HS-27A (cell line): ENCODE measurements around the gene FGF16.
"Not testable (repeated sequence)": the region's sequence is repeated elsewhere in the genome, so short reads cannot be mapped to it uniquely, and the experiment has no call there.

Source experiments
- DNase-seq: peaks from one replicate; pipeline ENCODE4 v3.0.0-alpha.2; 2012; ENCODE audit warnings: low read depth, missing footprints

FGF16 gene

DNA sequence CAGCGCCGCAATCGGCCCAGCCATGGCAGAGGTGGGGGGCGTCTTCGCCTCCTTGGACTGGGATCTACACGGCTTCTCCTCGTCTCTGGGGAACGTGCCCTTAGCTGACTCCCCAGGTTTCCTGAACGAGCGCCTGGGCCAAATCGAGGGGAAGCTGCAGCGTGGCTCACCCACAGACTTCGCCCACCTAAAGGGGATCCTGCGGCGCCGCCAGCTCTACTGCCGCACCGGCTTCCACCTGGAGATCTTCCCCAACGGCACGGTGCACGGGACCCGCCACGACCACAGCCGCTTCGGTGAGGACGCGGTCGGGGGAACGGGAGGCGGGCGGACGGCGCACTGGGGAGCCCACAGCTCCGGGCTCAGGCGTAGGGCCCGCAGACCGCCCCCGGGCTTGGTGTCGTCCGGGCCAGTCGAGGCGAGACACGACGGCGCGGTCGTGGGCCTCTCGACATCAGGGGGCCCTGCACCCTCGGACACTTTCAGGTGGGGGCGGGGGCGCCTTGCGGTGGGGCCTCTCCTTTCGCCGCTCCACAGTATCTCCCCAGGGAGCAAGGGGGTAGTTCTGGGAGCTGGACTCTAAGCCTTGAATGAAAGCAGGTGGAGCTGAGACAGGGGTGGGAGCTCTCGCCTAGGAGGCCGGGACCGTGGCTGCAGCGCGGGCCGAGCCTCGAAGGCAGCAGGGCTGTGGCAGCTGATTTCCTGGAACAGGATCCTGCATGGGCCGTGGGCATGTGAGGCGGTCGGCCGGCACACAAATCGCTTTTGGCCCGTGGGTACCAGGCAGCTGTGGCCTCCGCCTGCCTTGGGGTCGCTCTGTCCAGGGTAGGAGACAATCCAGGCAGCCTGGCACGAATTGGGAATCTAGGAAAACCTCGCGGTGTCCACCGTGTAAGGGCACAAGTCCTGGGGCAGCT, 722 bp downstream of the FGF16 start:
- no peak for DNase-seq

GRCh38 chrX:77450415-77450814, 3.2 kb downstream of the FGF16 start:
- DNase-seq = no peak

- DNase-seq = no peak
Observed at GRCh38 chrX:77450996-77451395, 3.8 kb downstream of the FGF16 start.

DNA sequence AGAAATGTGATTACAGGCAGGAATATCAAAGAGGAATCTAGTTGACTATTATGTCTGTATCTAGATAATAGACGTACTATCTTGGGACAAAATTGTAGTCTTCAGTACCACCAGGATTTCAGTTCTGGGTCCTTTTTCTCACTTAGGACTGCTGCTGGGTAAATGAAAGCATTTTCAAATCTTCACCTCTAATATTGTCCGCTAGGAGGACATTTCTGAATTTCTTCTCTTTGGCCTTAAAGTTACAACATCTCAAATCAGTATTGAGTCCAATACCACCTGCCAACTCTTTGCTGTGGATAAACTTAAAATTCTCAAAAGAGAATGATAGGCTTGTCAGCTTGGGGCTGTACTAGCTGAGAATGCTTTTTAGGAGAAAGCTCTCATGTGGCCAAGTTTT, 6.0 kb downstream of the FGF16 start:
- no peak for DNase-seq

DNA sequence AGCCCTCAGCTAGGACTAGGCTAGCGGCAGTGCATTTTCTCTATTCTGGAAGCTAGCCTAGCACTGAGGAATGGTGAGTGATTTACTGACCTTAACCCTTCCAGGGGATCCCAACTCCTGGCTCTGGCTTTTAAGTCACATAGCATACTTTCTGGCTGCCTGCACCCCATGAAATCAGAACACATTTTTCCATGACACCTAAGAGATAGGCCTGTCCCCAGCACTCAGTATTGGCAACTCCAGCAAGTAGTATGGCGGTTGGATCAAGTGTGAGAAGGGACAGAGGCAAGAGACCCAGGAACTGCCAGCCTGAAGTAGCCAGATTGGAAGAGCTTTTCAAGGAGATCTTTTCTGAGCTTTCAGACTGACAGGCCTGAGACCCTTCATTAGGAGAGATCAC, 8.2 kb downstream of the FGF16 start:
- DNase-seq = no peak

GRCh38 chrX:77484045-77484444, 36.9 kb downstream of the FGF16 start:
- no peak for DNase-seq

DNA sequence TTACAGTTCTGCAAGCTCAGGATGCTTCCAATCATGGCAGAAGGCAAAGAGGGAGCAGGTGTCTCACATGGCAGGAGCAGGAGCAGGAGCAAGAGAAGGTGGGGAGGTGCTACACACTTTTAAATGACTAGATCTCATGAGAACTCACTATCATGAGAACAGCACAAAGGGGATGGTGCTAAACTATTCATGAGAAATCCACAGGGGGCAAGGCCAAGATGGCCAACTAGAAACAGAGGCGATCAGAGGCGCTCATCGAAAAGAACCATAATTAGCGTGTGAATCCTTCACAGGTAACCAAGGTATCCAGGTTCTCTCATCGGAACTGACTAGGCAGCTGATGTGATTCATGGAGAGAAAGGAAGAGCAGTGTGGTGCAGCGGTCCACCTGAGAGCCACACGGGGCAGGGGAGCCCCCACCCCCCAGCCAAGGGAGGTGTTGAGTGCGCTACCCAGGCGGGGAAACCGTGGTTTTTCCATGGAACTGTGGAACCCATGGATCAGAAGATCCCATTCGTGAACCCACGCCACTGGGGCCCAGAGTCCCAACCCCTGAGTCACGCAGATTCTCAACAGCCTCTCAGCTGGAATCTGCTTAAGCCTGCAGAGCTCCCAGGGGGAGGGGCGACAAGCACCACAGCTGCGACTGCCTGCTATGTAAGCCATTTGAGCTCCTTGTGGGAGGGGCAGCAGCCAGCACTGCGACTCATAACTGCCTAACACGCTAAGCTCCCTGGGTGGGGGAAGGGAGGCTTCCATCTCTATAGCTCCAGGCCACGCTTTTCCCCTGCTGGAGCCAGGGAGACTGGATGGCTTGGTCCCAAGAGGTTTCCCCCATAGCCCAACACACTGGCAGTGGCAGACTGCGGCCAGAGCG, 46.7 kb downstream of the FGF16 start:
- DNase-seq = peak; percentile 41

- DNase-seq = not testable (repeated sequence)
Observed at GRCh38 chrX:77500164-77500563, 53.0 kb downstream of the FGF16 start.

DNA sequence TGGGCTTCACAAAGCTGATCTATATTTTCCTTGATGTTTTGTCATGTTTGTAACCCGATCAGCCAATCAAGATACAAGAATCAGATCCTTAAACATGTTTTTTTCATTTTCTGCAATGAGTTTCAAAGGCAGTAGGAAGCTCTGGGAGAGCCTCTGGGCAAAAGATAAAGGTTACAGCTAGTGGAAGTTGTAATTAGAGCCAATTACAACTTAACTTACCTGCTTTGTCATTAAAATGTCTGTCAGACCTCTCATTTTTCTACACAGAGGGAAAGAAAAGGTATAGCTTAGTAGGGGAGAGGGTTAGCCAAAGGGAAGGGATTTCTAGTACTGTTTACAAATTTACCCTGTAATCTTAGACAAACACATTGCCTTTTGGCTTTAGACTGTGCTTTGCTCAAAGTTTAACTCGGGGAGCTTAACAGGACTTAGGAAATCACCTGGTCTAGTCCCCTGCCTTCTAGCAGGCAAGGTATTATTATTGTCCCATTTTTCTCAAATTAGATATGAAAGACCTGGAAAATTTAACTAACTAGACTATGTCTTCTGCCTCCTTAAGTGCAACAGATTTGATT, 55.8 kb downstream of the FGF16 start:
- DNase-seq = no peak

GRCh38 chrX:77505227-77505626, 58.0 kb downstream of the FGF16 start:
- DNase-seq = no peak
